ENCODE data around the gene SYNGR3.

Gene SYNGR3

DNA sequence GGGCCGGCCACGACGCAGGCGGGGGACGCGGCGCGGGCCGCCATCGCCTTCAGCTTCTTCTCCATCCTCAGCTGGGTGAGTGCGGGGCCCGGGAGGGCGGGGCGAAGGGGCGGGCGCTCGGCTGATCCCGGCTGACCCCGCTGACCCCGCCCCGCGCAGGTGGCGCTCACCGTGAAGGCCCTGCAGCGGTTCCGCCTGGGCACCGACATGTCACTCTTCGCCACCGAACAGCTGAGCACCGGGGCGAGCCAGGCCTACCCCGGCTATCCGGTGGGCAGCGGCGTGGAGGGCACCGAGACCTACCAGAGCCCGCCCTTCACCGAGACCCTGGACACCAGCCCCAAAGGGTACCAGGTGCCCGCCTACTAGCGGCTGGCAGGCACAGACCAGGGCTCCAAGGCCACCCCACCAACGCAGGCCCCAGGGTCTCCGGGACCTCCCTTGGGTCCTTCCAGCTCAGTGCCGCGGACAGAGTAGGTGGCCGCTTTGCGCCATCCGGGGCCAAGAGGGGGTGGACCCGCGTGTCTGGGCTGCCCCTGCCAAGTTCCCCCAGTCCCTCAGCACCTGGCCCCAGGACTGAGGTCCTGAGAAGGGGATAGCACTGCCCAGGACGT lies 3.0 kb downstream of the SYNGR3 start:
- DNase-seq (ENCODE audit: low read depth): no peak

DNA sequence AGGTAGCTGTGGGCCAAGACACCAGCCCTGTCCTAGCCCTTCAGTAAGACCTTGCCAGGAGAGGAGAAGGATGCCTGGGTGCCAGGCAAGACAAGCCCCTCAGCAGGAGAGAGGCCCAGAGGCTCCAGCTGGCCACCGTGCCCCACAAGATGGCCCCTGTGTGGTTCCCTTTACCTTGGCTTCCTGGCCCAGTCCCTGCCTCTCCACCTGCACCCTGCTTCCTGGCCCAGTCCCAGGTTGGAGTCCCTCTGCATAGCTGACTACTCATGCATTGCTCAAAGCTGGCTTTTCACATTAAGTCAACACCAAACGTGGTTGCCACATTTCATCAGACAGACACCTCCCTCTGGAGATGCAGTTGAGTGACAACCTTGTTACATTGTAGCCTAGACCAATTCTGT lies 4.0 kb downstream of the SYNGR3 start:
- no peak for DNase-seq (ENCODE audit: low read depth)

DNA sequence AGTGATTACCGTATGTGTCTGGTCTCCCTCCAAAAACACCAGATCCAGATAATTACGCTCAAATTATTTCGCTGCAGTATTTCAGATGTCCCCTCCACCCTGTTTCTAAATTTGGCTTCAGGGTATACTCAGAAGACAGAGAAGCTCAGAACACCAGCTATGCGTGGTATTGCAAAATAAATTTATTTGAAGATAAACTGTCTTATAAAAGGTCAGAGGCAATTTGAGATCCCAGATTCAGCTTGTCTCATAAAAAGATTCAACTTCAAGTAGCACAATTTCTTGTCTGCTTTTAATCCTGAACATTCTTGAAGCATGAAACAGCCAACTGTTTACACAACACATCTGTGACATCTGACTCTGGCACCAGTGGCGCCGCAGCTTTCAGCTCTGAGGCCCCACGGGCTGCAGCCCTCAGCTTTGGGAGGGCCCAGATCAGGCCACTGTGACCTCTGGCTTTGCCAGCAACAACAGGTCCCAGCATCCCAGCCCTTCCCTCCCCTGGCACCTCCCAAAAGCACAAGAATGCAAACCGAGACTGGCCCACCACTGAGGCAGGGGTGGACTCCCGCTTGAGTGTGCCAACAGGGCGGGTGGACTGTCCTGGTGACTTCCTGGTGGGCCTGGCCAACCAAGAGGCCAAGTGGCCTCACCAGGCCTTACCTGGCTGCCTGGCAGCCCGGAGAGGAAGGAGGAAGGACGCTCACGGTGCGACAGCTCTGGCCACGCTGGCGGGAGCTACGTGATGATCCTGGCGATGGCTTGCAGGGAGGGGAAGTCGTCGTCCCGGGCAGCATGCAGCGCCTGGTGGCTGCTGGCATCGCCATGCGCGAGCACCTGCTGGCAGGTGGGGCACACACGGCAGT lies 8.0 kb downstream of the SYNGR3 start:
- no peak for DNase-seq (ENCODE audit: low read depth)

DNA sequence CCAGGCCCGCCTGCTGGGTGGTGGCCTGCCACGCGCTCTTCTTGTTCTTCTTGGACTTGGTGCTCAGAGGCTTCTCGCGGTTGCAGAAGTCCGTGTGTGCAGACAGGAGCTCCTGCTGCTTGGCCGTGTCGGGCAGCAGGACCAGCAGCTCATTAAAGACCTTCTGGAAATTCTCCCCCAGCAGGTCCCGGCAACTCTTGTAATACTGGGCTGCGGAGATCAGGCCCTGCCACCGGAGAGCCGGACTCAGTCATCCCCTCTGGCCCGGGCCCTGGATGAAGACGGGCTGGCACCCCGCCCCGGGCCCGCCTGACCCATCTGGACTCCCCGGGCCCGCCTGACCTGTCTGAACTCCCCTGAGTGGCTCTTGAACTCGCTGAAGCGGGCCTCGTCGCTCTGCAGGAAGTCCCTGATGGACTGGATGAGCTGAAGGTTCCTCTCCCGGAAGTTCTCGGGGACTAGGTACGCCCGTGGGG lies 8.6 kb downstream of the SYNGR3 start:
- no peak for DNase-seq (ENCODE audit: low read depth)

DNA sequence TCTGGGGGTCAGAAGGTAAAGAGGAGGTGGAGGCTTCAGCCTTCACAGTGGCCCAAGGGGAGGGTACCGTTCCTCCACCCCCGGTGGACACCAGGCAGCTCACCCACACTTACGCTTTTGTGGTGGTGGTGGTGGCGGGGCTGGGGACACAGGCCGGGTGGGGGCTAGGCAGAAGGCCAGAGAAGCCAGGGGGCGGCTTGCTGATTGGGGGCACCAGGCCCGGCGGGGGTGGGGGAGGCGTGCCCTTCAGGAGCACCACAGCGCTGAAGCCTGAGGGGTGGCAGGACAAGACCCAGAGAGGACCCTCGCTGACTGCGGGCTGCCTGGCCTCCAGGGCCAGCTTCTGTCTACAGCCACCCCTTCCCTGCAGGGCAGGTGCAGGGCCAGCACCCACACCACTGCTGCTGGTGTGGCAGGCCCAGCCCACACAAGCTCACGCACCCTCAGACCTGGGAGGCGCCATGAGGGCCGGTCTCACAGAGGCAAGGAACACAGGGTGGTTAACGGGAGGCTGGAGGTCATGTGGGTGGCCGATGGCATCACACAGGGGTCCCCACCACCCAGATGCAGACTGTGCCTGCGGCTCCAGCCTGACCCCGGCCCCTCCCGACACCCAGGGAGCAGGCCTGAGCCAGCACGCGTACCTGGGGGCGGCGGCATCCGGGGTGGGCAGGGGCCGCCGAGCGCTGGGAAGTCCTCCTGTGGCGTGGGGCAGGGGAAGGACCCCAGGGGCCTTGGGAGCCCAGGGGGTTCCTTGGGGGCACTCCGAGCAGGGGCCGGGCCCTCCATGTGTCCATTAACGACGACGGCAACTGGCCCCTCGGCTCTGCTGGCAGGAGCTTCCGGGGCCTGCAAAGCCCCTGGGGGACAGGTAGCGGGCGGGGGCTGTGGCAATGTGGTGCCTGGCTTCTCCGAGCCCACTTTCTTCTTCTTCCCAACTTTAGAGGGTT lies 9.4 kb downstream of the SYNGR3 start:
- no peak for DNase-seq (ENCODE audit: low read depth)

DNA sequence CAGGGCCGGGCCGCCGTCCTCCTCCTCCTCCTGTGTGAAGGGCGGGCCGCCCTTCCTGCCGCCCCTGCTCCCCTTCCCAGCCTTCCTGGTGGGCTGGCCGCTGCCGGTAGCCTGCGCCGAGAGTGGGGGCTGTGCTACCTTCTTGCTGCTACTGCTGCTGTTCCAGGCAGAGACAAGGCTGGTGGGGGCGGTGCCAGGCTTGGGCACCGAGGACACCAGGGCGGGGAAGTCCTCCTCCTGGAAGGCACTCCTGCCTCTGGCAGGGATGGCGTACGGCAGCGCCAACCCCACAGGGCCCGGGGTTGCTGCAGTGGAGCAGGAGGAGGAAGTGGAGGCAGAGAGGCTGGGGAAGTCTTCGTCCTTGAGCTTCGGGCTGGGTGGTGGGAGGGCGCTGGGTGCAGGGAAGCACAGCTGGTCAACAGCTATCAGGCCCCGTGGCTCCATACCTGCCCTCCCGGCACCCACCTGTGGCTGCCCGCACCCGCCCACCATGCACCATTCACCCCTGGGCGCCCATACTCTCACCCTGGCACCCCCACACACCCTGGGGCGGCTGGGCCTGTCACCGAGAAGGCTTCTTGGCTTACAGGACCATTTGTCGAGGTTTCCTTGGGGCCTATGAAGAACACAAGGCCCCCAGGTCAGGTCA lies 10.2 kb downstream of the SYNGR3 start:
- DNase-seq (ENCODE audit: low read depth): no peak

DNA sequence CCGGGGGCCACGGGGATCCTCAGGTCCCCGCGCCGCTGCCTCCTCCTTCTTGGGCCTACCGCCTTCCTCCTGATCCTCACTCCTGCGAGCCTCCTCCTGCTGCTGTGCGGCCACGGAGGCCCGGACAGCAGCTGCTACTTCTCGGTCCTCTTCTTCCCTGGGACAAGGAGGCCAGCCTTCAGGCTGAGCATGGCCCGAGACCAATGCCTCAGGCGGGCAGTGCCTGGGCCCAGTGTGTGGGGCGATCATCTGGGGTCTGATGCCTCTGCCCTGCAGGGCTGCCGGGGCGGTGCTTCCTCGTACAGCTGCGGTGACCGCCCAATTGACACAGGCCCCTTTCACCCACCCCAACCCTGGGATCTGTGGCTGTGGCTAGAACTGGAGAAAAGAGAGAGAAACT lies 11.3 kb downstream of the SYNGR3 start:
- no peak for DNase-seq (ENCODE audit: low read depth)

DNA sequence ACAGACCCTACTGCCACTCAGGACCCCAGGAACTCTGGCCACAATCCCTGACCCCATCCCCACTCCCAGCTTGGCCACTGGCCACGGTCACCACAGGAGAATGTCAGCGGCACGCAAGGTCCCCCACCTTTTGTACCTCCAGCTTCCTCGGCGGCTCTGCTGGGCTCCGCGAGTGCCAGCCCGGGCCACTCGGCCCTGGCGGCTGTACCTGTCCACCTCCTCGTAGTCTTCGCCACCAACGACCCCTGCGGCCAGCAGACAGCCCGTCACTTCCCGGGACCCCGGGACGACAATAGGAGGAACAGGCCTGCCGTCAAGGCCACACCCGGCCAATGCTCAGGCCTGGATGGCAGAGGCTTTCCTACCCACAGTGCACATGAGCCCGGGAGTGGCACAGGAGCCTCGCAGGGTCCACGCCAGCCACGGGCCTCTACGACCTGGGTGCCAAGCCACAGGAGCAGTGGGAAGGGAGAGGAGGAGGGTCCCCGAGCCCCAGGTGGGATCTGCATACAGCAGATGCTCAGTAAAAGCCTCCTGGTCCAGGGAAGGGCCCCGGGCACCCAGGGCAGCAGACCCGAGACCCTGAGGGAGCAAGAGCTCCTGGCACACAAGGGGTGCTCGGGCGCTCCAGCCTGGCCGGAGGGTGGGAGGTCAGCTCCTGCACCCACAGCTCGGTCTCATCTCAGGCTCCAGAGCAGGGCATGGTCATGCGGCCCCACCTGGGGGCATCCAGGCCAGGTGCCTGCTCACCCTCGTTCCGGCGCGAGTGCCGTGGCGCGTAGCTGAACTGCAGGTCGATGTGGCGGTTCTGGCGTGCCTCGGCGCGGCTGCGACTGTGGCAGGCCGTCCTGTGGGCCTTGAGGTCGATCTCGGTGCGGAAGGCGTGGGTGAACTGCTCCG lies 11.9 kb downstream of the SYNGR3 start:
- no peak for DNase-seq (ENCODE audit: low read depth)

DNA sequence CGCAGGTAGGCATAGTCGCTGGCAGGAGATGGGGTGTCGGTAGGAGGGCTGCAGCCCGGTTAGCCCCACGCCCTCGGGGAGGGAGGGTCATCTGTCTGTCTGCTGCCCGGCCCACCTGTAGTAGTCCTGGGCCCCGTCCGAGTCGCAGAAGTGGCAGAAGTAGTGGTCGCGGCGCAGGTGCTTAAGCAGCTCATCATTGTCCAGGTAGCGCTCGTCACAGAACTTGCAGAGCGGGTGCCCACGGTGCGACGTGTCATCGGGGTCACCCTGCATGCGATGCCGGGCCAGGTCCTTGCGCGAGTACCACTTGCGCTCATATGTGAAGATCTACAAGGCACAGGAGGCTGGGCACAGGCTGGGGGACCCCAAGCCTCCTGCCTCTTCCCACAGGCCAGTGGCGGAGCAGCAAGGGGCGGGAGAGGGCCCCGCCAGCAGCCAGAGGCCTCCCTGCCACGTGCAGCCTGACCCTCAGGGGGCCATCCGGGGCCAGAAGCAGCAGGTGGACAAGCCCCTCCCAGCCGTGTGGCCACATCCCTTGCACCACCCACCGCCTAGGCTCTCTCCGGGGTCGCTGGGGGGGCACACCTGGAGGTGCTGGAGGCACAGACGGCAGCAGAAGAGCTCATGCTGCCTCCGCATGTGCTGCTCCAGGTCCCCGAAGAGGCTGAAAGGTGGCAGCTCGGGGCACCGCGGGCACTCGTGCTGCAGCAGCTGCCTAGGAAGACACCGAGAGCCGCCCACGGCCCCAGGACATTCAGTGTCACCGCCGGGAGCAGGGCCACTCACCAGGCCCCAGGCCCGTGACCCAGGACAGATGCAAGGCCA lies 12.8 kb downstream of the SYNGR3 start:
- DNase-seq (ENCODE audit: low read depth): no peak

DNA sequence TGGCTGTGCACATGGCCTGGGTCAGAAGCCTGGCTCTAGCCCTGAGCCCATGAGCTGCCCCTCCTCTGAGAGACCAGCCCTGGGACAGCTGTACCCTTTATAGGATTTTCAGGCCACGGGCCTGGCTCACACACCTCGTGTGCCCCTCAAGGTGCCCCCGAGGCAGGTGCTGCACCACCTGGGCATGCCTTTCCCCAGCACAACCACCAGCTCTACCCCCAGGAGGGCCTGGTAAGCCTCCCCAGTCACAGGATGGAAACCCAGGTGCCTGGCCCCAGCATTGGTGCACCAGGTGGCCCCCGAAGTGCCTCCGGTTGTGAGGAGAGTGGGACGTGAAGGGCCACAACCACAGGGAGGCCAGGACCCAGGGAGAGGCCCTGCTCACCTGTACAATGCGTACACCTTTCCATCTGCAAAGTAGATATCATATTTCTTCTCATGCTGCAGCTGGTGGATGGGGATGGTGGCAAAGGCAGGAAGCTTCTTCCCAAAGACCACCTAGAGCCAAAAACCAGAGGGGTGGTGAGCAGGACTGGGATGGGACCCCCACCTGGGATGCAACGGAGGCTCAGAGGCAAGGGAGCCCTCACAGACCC lies 13.6 kb downstream of the SYNGR3 start:
- DNase-seq (ENCODE audit: low read depth): no peak

DNA sequence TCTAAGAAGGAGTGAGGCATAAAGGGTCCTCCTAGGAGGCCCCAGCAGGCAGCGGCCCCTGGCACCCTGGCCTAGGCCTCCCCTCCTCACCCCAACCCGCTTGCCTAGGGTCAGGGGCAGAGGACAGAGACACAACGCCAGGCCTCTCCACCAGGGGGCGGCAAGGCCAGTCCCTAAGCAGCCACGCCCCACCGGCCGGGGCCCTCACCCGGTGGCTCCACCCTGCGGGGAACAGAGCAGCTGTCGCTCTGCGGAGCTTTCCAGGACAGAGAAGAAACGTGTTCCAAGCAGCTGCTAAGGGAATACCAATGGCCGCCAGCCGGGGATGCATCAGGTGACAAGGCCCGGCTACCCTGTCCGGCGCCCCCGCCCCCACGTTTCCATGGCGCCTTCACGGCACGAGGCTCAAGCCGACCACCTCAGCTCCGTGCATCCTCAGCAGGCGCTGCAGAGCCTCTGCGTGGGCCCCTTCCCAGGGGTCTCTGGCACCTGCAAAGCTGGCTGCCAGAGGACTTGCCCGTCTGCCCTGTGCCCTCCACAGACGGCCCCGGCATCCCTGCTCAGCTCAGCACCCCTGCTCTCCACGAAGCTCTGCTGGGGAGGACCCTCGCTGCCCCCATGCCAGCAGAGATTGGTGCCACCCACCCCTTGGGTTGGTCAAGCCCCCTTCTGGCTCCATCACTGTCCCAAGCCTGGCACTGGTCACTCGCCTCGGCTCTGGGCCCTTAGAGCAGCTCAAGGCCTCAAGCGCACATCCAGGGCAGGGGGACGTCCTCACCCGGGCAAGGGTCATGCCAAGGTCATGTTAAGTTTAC lies 14.3 kb downstream of the SYNGR3 start:
- DNase-seq (ENCODE audit: low read depth): peak; percentile 76

DNA sequence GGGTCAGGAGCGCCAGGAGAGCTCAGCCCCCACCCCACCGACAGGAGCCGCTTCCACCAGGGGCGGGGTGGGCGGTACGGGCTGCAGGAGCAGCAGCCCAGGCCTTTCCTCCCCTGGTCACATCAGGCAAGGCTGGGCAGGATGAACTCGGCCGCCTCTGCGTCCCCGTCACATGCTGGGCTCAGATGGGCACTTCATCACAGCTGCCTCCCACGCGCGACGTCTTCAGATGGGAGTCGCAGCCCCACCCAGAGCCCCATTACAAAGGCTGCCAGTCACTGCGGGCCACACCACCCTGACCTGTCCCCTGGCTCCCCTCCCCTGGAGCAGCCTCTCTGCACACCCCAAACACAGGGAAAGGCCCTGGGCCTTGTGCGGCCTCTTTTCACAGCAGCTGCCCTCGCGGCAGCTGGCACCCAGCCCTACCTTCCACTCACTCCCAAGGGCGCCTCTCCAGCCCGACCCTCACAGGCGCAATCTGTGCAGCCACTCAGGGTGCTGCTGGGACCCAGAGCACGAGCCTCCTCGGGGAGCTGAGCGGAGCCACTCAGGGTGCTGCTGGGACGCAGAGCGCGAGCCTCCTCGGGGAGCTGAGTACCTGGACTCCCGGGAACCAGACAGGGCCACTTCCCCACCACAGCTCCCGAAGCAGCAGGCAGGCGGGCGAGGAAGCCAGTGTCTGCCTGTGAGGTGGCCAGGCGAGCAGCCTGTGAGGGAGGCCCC lies 15.2 kb downstream of the SYNGR3 start:
- DNase-seq (ENCODE audit: low read depth): no peak

DNA sequence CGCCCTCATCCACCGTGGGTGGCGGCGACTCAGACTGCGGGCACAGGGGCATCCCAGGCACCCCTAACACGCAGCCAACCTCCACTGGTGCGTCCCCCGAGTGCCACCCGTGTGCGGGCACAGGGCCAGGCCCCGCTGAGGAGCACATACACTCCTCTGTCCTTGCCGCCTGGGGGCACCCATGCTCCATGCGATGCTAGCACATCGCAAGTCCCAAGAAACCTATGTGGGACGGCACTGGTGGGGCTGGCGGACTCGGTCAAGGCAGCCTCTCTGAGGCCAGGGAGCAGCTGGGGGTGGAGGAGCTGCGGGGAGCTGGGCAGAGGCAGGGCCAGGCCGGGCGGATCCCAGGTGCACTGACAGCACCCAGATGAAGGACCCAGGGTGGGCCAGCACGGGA lies 15.9 kb downstream of the SYNGR3 start:
- no peak for DNase-seq (ENCODE audit: low read depth)

DNA sequence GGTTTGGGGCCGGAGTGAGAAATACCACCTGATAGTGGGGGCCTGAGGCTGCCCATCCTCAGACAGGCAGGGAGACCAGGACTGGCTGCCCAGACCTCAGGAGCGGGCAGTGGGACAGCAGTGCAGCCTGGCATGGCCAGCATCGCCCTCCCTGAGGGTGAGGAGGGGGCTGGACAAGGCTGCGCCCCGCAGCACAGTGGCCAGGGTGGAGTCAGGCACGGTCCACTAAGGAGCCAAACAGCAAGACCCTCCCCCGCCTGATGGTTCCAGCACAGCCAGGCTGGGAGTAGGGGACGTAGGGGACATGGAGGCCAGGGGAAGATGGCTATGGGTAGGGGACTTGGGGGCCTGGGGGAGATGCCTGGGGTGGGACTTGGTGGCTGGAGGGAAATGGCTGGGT lies 16.5 kb downstream of the SYNGR3 start:
- DNase-seq (ENCODE audit: low read depth): no peak

DNA sequence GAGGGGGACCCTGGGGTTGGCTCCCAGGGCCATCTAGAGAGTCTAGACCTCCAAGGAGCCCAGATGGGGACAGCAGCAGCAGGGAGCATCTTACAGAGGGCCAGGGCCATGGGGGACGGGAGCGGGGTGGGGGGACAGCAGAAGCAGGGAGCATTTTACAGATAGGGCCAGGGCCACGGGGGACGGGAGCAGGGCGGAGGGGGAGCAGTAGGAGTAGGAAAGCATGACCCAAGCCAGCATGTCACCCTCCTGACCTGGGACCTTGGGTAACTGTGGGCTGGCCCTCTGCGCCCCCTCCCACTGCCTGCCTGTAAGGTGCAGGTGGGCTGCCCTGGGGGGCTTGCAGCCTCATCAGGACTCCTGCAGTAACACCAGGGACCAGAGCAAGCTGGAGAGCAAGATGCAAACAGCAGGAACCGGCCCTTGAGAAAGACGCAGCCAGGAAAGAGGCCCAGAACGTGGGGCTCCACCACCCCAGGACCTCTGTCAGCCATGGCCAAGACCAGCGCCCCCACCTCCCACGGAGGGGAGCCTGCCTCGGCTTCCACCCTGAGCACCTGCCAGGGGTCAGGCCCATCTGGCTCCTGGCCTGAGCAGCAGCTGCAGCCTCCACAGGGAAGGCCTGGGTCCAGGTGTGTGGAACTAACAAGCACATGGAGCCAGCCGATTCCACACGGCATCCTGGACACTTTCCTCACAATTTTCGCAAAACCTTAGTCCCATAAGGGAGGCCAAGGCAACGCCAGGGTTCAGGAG lies 17.5 kb downstream of the SYNGR3 start:
- no peak for DNase-seq (ENCODE audit: low read depth)

DNA sequence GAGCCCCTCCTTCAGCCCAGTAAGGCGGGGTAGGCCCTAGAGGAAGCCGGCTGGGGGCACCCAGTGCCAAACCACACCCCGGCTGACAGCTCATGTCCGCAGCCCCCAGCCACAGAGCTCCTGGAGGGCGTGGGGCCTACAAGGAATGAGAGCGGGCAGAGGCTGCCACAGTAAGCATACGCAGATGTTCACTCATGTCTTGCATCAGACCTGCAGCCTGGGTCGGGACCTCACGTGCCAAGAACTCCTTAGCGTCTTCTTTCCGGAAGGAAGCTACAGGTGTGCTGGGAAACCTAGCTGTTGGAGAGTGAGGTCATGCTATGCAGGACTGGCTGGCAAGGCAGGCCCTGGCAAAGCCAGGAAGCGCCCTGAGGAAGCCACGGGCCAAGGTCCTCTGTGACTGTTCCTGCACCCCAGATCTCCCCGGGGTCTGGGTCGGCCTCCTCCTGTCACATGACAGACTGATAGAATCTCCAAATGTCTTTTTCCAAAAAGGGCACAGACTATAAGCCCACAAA lies 18.3 kb downstream of the SYNGR3 start:
- no peak for DNase-seq (ENCODE audit: low read depth)

DNA sequence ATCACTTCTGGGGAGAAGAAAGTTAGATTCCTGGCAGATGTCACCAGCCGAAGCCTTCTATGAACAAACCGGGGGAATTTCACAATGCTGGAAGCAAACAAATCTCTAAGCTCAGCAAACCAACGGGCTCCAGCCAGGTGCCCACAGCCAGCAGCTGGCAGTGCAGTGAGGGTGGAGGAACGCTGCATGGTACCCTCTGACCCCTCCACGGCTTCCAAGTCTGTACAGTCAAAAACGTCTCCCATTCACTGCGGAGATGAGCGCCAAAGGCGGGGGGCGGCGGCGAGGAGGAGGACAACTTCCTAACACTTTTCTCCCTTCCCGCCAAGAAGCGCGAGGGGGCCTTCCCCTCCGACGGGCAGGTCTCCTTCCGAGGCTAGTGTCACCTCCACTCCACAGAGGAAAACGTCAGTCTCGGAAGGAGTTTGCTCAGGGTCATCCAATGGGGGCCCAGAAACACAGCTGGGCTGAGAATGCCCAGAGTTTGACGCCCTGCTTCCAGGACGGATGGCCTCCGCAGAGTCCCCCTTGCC lies 18.9 kb downstream of the SYNGR3 start:
- no peak for DNase-seq (ENCODE audit: low read depth)

All from activated T-cell treated with anti-CD3 and anti-CD28 coated beads for 24 hours (primary cell).